Natural killer cell (primary cell): ENCODE results near the gene SLC16A9. TPM values are rescaled to one million over a fixed set of nuclear protein-coding genes. Genes with fewer than 3 reads are reported as not detected.

ENCODE experiments used
- ATAC-seq, 3 donors: fragments of 150-1000 bp in 2 of 3; fragments of 200-7000 bp in 1 of 3; cut with Tn5 transposase; 1 replicate in 1 of 3; 2 replicates in 2 of 3; pipeline ENCODE4 v1.10.0; 2021; ENCODE audit warnings: mild to moderate bottlenecking in 2 of 3, moderate library complexity in 2 of 3
- DNase-seq, 2 donors: peaks; one replicate each; pipeline versions ENCODE4 v3.0.0 to v3.0.0-alpha.2; 2013 to 2021; ENCODE audit warnings: mixed read lengths in 1 of 2
- H3K27ac ChIP-seq: one replicate; pipeline ENCODE4 v1.5.1; 2013; ENCODE audit warnings: mild to moderate bottlenecking, low read length
- H3K27me3 ChIP-seq: one replicate; pipeline ENCODE4 v1.6.1; 2013; ENCODE audit warnings: low read length; ENCODE audit not compliant: control insufficient read depth, insufficient read depth
- H3K36me3 ChIP-seq: one replicate; pipeline ENCODE4 v1.6.1; 2013; ENCODE audit warnings: low read length; ENCODE audit not compliant: control insufficient read depth, insufficient read depth
- H3K4me1 ChIP-seq: one replicate; pipeline ENCODE4 v1.6.1; 2013; ENCODE audit warnings: low read length; ENCODE audit not compliant: control insufficient read depth, insufficient read depth
- H3K4me3 ChIP-seq: one replicate; pipeline ENCODE4 v1.5.1; 2013; ENCODE audit warnings: low read length
- H3K9me3 ChIP-seq: one replicate; pipeline ENCODE4 v1.6.1; 2013; ENCODE audit warnings: low read length; ENCODE audit not compliant: control insufficient read depth, insufficient read depth
- H3K27ac Mint-ChIP-seq, 2 donors: one replicate each; pipeline ENCODE4 v1.8.0; 2022; ENCODE audit warnings: mild to moderate bottlenecking in 2 of 2, mixed read lengths in 2 of 2, moderate library complexity in 1 of 2
- H3K27me3 Mint-ChIP-seq, 2 donors: one replicate each; pipeline ENCODE4 v1.8.0; 2022; ENCODE audit warnings: low read depth in 2 of 2, mixed read lengths in 2 of 2
- H3K36me3 Mint-ChIP-seq: one replicate; pipeline ENCODE4 v1.8.0; 2022; ENCODE audit warnings: mixed read lengths
- H3K4me1 Mint-ChIP-seq, 2 donors: one replicate each; pipeline ENCODE4 v1.8.0; 2022; ENCODE audit warnings: mixed read lengths in 2 of 2
- H3K4me3 Mint-ChIP-seq: one replicate; pipeline ENCODE4 v1.8.0; 2022; ENCODE audit warnings: mild to moderate bottlenecking, moderate library complexity, mixed read lengths
- H3K9me3 Mint-ChIP-seq, 2 donors: one replicate each; pipeline ENCODE4 v1.8.0; 2022; ENCODE audit warnings: mixed read lengths in 2 of 2
- CTCF ChIP-seq: fragments of 200-600 bp; IDR thresholded peaks from one replicate; pipeline ENCODE4 v1.8.0; 2022; ENCODE audit warnings: antibody characterized with exemption
- WGBS: methylation state at CpG from one replicate; pipeline ENCODE4 v1.1.7; 2013; ENCODE audit warnings: missing lambda C conversion rate; ENCODE audit not compliant: insufficient coverage; 5-methylcytosine and 5-hydroxymethylcytosine counted together
- intact Hi-C: fragments of 100-400 bp; cut with micrococcal nuclease; formaldehyde crosslinking; loops from one replicate; pipeline ENCODE4 v1.14.2; 2022
- total RNA-seq, 4 donors: library from RNA; stranded (reverse); fragments of 120-200 nt in 1 of 4; gene quantifications; one replicate each; pipeline versions ENCODE4 v1.2.3 to v1.2.4, GENCODE V29; 2013 to 2022

Gene SLC16A9
- total RNA-seq, 3 donors from 2014 or later (not counting 1 experiment from before 2014, with no cell fraction given): not detected

- no peaks in the 10 kb centered on the region for H3K36me3 Mint-ChIP-seq
- no peaks in the 10 kb centered on the region for H3K4me1 ChIP-seq
- TF ChIP-seq CTCF: no peak
- H3K9me3 ChIP-seq: no peaks in the 10 kb centered on the region
- DNase-seq (no peak), ATAC-seq (no peak)
- H3K9me3 Mint-ChIP-seq: no peaks in the 10 kb centered on the region
- H3K27ac ChIP-seq: no peak overlapping the region
- no peaks in the 10 kb centered on the region for H3K4me1 Mint-ChIP-seq
- intact Hi-C loops: no loop called here
- H3K27me3 Mint-ChIP-seq: peaks cover 0 to 3% of the 10 kb centered on the region in 2 donors
- no peak overlapping the region for H3K4me3 ChIP-seq
- 81% methylated on average over 5 of the region's 5 CpGs for WGBS
- no peak overlapping the region for H3K27ac Mint-ChIP-seq
- H3K27me3 ChIP-seq: no peaks in the 10 kb centered on the region
- H3K36me3 ChIP-seq: no peaks in the 10 kb centered on the region
- no peak overlapping the region for H3K4me3 Mint-ChIP-seq
These were observed 31.9 kb upstream of the SLC16A9 start for GRCh38 chr10:59741583-59741982.

GRCh38 chr10:59741048-59741447 lies 31.4 kb upstream of the SLC16A9 start:
- Histone ChIP-seq H3K4me3 (no peak overlapping the region), H3K27me3 (no peaks in the 10 kb centered on the region), H3K4me1 (no peaks in the 10 kb centered on the region), H3K36me3 (no peaks in the 10 kb centered on the region), H3K27ac (no peak overlapping the region), H3K9me3 (no peaks in the 10 kb centered on the region)
- no peak for TF ChIP-seq CTCF
- no peak overlapping the region for H3K4me3 Mint-ChIP-seq
- H3K4me1 Mint-ChIP-seq: no peaks in the 10 kb centered on the region
- ATAC-seq (no peak), DNase-seq (no peak)
- H3K9me3 Mint-ChIP-seq: no peaks in the 10 kb centered on the region
- H3K27ac Mint-ChIP-seq: no peak overlapping the region
- no peaks in the 10 kb centered on the region for H3K36me3 Mint-ChIP-seq
- H3K27me3 Mint-ChIP-seq: peaks cover 0 to 3% of the 10 kb centered on the region in 2 donors
- intact Hi-C loops: no loop called here

- Histone ChIP-seq H3K4me1 (no peaks in the 10 kb centered on the region), H3K9me3 (no peaks in the 10 kb centered on the region), H3K36me3 (no peaks in the 10 kb centered on the region), H3K4me3 (no peak overlapping the region), H3K27me3 (no peaks in the 10 kb centered on the region), H3K27ac (no peak overlapping the region)
- no peaks in the 10 kb centered on the region for H3K36me3 Mint-ChIP-seq
- no peak overlapping the region for H3K27ac Mint-ChIP-seq
- intact Hi-C loops: no loop called here
- H3K27me3 Mint-ChIP-seq: peaks cover 3 to 15% of the 10 kb centered on the region in 2 donors
- H3K9me3 Mint-ChIP-seq: no peaks in the 10 kb centered on the region
- TF ChIP-seq CTCF: no peak
- DNase-seq: no peak
- no peaks in the 10 kb centered on the region for H3K4me1 Mint-ChIP-seq
- ATAC-seq: no peak
- H3K4me3 Mint-ChIP-seq: no peak overlapping the region
- 94% methylated on average over 1 of the region's 1 CpG for WGBS
These were observed 27.1 kb upstream of the SLC16A9 start for GRCh38 chr10:59736749-59737148.

GRCh38 chr10:59735296-59735695 lies 25.6 kb upstream of the SLC16A9 start:
- Histone ChIP-seq H3K27ac (no peak overlapping the region), H3K36me3 (no peaks in the 10 kb centered on the region), H3K4me1 (no peaks in the 10 kb centered on the region), H3K27me3 (no peaks in the 10 kb centered on the region), H3K4me3 (no peak overlapping the region), H3K9me3 (no peaks in the 10 kb centered on the region)
- ATAC-seq (no peak), DNase-seq (no peak)
- WGBS: no CpG with 5 or more reads among the region's 1 CpG
- Mint-ChIP-seq H3K4me1 (no peaks in the 10 kb centered on the region), H3K36me3 (no peaks in the 10 kb centered on the region), H3K9me3 (no peaks in the 10 kb centered on the region), H3K27me3 (peaks cover 3 to 15% of the 10 kb centered on the region in 2 donors), H3K4me3 (no peak overlapping the region), H3K27ac (no peak overlapping the region)
- intact Hi-C loops: no loop called here
- no peak for TF ChIP-seq CTCF
